Nephron (organoid): ENCODE results near the gene ATF3.

Experiments used
- H3K27ac Mint-ChIP-seq, 3 experiments: 2 replicates each; pipeline ENCODE4 v1.8.0; 2020; ENCODE audit warnings: mixed read lengths in 3 of 3, mild to moderate bottlenecking in 2 of 3, moderate library complexity in 1 of 3
- H3K27me3 Mint-ChIP-seq: 2 replicates; pipeline ENCODE4 v1.8.0; 2021; ENCODE audit warnings: low read depth, mild to moderate bottlenecking, moderate library complexity, mixed read lengths
- H3K36me3 Mint-ChIP-seq: 2 replicates; pipeline ENCODE4 v1.8.0; 2020; ENCODE audit warnings: low read depth, mixed read lengths
- H3K4me1 Mint-ChIP-seq: 2 replicates; pipeline ENCODE4 v1.8.0; 2020; ENCODE audit warnings: mixed read lengths
- H3K4me3 Mint-ChIP-seq, 3 experiments: 2 replicates each; pipeline ENCODE4 v1.8.0; 2020; ENCODE audit warnings: mild to moderate bottlenecking in 3 of 3, mixed read lengths in 3 of 3, moderate library complexity in 2 of 3
- H3K9me3 Mint-ChIP-seq: 2 replicates; pipeline ENCODE4 v1.8.0; 2020; ENCODE audit warnings: mixed read lengths
- TF ChIP-seq, protein P1 (sequence below), 3 experiments: fragments of 200-600 bp; sonication (generic); IDR thresholded peaks; one replicate each; pipeline ENCODE4 v1.5.0; 2021; ENCODE audit warnings: antibody characterized with exemption in 3 of 3; ENCODE audit not compliant: unreplicated experiment in 3 of 3

Gene ATF3

DNA sequence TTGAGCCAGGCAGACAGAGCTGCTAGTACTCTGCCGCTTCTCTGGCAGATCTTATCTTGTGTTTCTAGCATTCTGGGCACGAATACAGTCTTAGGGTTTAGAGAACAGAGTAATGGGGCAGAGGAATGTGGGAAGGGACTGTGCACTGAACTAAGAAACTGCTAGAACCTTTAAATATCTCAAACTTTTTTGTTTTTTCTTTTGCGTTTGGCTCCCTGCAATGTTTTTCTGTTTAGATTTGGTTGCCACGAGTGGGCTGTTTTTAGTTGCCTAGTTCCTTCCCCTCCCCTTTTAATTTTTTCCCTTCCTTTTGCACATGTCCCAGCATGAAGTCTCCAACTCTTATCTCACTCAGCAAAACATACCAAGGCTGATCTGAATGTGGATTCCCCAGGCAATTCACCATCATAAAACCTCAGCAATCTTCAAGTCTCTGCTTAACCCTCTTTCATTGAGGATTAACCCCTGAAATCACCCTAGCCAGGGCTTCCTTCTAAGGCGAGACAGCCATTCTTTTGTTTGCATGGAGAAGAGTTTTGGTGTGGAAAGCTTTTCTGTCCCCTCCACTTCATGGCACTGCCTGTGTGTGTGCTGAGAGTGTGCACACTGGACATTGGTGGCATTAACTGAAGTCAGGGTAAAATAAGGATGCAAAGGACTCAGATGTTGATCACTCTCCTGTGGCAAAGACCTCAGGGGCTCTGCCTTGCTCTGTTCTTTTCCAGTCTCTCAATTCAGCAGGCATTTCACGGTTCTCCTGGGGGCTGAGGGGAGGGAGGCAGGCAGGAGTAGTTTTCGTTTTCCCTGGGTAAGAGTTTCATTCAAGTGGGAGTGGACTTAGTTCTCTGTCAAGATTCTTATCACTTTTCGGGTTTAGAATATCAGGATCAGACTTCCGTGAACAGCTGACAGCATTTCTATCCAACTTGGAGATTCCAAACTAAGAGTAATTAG is 2.8 kb upstream of the ATF3 start:
- Mint-ChIP-seq H3K4me3 (peak overlapping the region; percentile 60 to 79 (median 72)), H3K27me3 (peaks cover 95% of the 10 kb centered on the region), H3K27ac (peak overlapping the region in 2 of 3 experiments; percentile 3 to 35), H3K9me3 (no peaks in the 10 kb centered on the region), H3K4me1 (peaks cover 36% of the 10 kb centered on the region), H3K36me3 (no peaks in the 10 kb centered on the region)
- TF ChIP-seq, protein P1, sequence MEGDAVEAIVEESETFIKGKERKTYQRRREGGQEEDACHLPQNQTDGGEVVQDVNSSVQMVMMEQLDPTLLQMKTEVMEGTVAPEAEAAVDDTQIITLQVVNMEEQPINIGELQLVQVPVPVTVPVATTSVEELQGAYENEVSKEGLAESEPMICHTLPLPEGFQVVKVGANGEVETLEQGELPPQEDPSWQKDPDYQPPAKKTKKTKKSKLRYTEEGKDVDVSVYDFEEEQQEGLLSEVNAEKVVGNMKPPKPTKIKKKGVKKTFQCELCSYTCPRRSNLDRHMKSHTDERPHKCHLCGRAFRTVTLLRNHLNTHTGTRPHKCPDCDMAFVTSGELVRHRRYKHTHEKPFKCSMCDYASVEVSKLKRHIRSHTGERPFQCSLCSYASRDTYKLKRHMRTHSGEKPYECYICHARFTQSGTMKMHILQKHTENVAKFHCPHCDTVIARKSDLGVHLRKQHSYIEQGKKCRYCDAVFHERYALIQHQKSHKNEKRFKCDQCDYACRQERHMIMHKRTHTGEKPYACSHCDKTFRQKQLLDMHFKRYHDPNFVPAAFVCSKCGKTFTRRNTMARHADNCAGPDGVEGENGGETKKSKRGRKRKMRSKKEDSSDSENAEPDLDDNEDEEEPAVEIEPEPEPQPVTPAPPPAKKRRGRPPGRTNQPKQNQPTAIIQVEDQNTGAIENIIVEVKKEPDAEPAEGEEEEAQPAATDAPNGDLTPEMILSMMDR (IDR thresholded peaks at IDR 0.05; ENCODE audit: unreplicated experiment in 3 of 3) = no peak

DNA sequence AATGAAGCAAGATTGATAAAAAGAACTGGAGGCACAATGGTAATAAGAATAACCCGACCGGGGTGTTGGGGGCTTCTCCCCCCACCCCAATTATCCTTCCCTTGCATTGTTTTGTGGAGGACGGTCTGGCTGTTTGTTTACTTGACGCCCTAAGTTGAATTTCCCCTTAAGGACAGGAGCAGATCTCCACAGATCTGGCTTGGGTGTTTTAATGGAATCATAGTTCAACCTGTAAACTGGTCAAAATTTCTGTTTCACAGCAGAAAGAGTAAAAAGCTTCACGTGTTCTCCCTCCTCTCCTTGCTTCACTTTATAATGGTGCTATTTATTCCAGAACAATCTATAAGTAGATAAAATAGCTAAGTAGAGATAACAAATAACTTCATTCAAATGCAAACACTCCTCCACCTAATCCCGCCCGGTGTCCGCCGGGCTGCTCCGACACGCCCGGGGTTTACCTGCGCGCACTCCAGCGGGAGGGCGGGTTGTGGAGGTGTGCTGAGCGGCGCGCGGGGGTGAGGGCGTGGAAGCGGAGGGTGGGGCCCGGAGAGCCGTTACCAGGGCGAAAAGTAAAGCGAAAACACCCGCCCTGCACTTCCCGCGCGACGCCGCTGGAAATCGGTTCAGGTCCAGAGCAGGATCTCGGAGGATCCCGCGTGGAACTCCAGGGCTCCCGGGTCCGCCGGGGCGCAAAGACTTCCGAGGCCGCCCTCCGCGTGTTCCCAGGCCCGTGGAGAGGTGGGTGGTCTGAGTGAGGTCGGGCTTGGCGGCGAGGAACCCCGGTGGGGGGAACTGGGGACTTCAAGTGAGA is 2.0 kb upstream of the ATF3 start:
- Mint-ChIP-seq H3K4me1 (peaks cover 37% of the 10 kb centered on the region), H3K4me3 (peak overlapping the region; percentile 81 to 94 (median 93)), H3K27me3 (peaks cover 93% of the 10 kb centered on the region), H3K27ac (peak overlapping the region in 1 of 3 experiments; percentile 35), H3K9me3 (no peaks in the 10 kb centered on the region), H3K36me3 (no peaks in the 10 kb centered on the region)
- TF ChIP-seq, protein P1 (IDR thresholded peaks at IDR 0.05; ENCODE audit: unreplicated experiment in 3 of 3) = no peak

DNA sequence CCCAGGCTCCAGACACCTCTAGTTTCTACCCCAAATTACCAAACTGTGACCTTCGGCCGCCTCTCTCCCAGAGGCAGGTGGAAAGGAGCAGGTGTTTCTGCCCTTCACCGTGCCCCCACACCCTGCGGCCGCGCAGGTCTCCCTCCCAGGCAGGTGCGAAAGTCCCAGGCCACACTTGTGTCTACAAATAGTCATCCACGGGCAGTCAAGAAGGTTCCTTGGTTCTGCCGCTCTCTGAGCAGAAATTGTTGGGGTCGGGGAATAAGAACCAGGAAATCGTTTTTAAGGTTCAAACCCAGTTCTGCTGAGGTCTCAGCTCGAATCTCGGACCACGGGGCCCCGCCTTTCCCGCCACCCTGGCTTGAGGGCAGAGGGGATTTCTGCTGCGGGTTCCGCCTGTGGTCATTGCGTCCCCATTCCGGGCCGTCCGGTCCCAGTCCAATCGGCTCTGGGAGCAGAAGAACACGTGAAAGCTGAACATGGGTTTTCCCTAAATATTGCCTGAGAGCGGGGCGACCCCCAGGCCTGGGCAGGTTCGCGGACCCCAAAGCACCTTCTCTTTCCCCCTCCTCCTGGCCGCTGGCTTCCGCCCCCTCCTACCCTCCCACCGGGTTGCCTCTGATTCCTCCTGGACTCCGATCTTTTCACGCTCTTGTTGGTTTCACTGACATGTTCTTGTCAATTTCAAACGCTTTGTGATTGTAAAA is 1.2 kb upstream of the ATF3 start:
- peaks cover 86% of the 10 kb centered on the region for H3K27me3 Mint-ChIP-seq
- TF ChIP-seq, protein P1 (IDR thresholded peaks at IDR 0.05; ENCODE audit: unreplicated experiment in 3 of 3) = no peak
- H3K4me3 Mint-ChIP-seq = peak overlapping the region; percentile 81 to 94 (median 93)
- H3K4me1 Mint-ChIP-seq = peaks cover 37% of the 10 kb centered on the region
- H3K27ac Mint-ChIP-seq = no peak overlapping the region
- H3K9me3 Mint-ChIP-seq = no peaks in the 10 kb centered on the region
- no peaks in the 10 kb centered on the region for H3K36me3 Mint-ChIP-seq

DNA sequence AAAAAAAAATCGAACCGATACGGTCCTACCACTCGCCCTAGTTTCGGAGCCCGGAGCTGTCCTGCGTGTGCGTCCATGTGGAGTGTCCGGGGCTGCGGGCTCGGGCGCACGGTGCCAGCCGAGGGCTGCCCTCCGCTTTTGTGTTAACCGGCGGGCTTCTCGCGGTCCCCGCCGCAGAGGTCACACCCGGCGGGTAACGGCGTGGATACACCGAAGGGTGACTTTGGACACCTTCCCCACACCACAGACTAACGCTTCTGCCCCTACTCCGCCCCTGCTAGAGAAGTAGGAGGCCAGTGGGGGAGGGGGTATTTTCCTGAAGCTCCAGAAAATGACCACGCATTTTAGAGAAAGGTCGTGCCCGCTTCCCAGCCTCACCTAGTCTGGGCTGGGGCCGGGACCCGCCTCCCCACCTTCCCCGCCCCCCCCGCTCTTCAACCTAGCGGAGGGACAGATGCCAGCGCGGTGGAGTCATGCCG is 609 bp upstream of the ATF3 start:
- TF ChIP-seq, protein P1 (IDR thresholded peaks at IDR 0.05; ENCODE audit: unreplicated experiment in 3 of 3) = no peak
- Mint-ChIP-seq H3K27ac (peak overlapping the region in 1 of 3 experiments; percentile 90), H3K9me3 (no peaks in the 10 kb centered on the region), H3K36me3 (no peaks in the 10 kb centered on the region), H3K4me3 (peak overlapping the region; percentile 81 to 94 (median 93)), H3K27me3 (peaks cover 80% of the 10 kb centered on the region), H3K4me1 (peaks cover 37% of the 10 kb centered on the region)

DNA sequence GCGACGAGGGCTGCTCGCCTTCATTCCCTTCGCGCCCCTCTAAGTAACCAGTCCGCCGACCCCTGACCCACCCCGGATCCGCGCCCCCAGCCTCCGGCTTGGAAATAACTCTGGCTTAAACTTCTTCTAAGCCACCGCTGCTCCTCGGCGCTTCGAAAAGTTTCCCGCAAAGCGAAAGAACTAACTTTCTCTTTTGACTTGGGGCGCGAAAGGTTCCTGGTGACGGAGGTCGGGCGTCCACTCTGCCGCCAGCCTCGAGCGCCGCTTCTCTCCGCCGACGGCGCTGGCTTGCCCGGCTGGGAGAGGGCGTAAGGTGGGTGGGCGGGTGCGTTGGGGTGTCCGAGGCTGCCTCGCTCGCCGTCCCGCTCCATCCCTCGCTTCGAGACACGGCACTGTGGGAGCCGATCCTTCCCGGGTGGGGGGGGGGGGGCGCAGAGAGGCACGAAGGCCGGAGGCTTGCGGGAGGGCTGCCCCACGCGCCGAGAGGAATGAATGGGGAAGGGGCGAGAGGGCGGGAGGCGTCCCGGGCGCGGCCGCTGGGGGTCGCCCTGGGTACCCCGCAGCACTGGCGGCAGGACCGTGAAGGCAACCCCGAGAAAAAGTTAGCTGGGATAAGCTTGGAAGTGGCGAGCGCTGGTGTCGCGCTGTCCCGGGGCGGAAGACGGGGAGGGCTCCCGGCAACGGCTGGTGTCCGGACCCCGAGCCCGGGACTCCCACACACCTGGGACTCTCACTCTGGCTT is 569 bp downstream of the ATF3 start:
- H3K27ac Mint-ChIP-seq = peak overlapping the region; percentile 21 to 90 (median 78)
- H3K4me3 Mint-ChIP-seq = peak overlapping the region; percentile 81 to 94 (median 93)
- H3K9me3 Mint-ChIP-seq = no peaks in the 10 kb centered on the region
- no peaks in the 10 kb centered on the region for H3K36me3 Mint-ChIP-seq
- TF ChIP-seq, protein P1 (IDR thresholded peaks at IDR 0.05; ENCODE audit: unreplicated experiment in 3 of 3) = peak; percentile 60 to 63 (median 61)
- peaks cover 44% of the 10 kb centered on the region for H3K4me1 Mint-ChIP-seq
- H3K27me3 Mint-ChIP-seq = peaks cover 68% of the 10 kb centered on the region
